GM19455 (cell line): ENCODE data around the gene PRDM5.

ENCODE experiments used
- ATAC-seq: cut with Tn5 transposase; IDR thresholded peaks from one replicate; pipeline ENCODE4 v1.9.1; 2021; ENCODE audit not compliant: unreplicated experiment

PRDM5 gene

GRCh38 chr4:120716346-120716745 is 206.2 kb downstream of the PRDM5 start:
- no peak for ATAC-seq

DNA sequence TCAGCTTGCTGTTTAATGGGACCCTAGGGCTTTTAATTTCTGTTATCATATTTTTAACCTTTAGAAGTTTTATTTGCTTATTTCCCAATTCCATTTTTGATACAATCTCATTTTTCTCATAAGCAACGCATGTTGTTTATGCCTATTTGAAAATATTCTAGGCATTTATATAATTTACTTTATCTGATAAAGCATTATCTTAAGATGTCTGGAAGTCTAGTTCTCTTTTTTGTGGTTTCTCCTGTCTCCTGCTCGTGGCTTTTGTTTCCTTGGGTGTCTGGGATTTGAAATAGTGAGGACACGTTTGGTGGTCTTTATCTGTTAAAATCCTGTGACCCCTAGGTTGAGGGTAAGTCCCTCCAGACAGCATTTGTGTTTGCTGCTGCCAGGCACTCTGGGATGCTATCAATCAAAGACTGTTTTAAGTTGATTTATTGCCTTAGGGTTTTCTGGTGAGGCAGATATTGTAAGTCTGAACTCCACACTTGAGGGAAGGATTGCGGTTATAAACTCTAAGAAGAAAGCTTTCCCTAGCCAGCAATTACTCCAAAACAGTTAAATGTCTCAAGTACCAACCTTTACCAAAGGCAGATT is 208.0 kb downstream of the PRDM5 start:
- ATAC-seq, result no peak

DNA sequence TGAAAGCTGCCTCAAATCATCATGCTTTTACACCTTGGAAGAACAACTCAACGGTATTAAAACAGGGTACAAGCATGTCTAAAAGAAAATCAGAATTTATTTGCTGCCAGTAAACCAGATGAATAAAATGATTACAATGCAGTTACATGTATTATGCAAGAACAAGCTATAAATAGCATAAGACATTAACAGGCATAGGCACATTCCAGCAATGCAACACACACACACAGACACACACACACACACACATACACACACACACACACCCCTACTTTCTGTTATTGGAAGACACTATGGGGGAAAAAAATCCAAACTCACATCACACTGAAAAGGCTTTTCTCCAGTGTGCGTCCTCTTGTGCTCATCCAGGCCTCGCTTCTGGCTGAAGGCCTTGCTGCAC is 212.5 kb downstream of the PRDM5 start:
- no peak for ATAC-seq

DNA sequence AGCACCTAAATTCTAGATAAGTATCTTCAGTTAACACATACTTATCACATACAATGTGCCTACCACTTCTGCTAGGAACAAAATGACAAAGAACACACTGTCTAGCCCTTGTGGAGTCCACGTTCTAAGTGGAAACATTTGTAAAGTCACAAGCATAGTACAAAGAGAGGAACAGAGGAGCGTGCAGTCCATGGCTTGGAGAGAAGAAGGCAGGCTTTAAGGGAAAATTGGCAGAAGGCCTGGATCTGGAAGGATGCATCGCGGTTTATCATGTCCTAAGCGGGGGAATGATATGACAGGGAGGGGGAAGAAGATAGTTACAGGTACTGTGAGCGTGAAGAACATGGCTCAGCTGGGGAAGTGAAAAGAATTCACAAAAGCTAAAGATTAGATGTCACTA is 218.0 kb downstream of the PRDM5 start:
- no peak for ATAC-seq

GRCh38 chr4:120703908-120704307 is 218.6 kb downstream of the PRDM5 start:
- ATAC-seq, result no peak

- ATAC-seq, result no peak
Measured at GRCh38 chr4:120699354-120699753, 223.2 kb downstream of the PRDM5 start.

GRCh38 chr4:120694973-120695372 is 227.6 kb downstream of the PRDM5 start:
- ATAC-seq, result no peak

DNA sequence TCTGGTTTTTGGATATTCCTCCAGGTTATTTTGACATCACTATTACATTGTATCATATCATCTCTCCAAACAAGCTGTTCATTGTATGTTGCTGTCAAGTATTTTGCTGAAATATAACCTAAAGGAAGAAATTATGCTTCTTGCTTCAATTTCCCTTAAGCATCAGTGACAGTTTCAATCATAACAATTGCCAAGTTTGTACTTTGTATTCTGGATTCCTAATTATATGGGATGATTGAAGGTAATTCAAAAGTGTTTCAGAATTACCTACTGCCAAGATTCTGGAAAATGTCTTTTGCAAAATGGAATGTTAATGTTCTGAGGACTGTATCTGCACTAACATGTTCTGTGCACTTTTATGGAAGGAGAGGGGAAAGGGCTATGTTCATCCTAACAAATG is 228.7 kb downstream of the PRDM5 start:
- no peak for ATAC-seq

DNA sequence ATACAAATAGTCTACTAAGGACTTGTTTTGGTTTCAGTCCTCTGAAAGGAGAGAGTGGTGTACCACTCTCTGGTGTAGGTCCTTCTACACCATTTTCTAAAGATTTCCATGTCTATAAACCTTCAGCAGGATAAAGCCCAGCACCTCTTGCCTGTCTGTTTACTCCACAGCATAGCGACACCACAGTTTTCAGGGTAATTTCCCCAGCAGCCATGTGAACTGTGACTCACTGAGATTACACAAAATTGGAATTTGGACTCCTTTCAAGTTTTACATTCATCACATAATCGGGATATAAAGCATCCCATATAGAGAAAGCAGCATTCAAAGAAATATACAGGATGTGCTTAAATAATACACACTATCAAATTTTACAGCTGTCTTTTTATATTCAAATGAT is 229.6 kb downstream of the PRDM5 start:
- ATAC-seq, result no peak

DNA sequence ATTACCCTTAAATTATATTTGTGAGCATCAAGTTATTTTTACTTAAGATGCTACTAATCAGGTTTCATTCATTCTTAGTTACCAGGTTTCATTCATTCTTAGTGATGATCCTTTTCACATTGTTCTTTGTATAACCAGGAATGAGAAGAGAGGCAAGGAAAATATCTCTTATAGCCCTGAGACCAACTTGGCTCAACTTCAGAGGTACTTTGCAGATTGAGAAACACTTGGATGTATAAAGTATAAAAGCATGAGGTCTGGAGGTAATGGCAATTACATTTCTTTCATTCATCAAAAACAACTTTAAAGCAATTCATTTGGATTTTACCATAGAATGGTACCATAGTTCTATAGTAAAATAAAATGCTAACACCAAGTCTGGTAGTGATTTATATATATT is 231.0 kb downstream of the PRDM5 start:
- ATAC-seq, result no peak

GRCh38 chr4:120691106-120691505 is 231.4 kb downstream of the PRDM5 start:
- no peak for ATAC-seq

GRCh38 chr4:120688791-120689190 is 233.7 kb downstream of the PRDM5 start:
- ATAC-seq, result no peak

- no peak for ATAC-seq
Measured at GRCh38 chr4:120685756-120686278, 236.7 kb downstream of the PRDM5 start.

- no peak for ATAC-seq
Measured at GRCh38 chr4:120683897-120684540, 238.5 kb downstream of the PRDM5 start.

- ATAC-seq, result no peak
Measured at GRCh38 chr4:120682981-120683380, 239.5 kb downstream of the PRDM5 start.

- no peak for ATAC-seq
Measured at GRCh38 chr4:120680647-120681228, 241.8 kb downstream of the PRDM5 start.

- no peak for ATAC-seq
Measured at GRCh38 chr4:120673696-120674095, 248.8 kb downstream of the PRDM5 start.

- no peak for ATAC-seq
Measured at GRCh38 chr4:120672558-120673147, 249.9 kb downstream of the PRDM5 start.

DNA sequence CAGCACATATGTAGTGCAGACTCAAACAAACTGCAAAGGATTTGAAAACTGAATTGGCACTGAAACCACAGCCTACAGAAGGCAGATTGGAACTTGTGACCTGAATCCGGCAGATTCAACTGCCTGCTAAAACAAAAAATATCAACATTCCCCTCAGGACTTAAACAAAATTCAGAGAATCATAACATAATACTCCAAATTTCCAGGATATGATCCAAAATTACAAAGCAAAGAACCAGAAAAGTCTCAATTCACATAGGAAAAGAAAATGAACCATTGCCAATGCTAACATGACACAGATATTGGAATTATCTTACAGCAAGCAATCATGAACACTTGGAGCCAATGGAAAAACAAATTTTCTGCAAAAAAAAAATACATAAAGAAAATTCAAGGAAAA is 250.4 kb downstream of the PRDM5 start:
- no peak for ATAC-seq

- no peak for ATAC-seq
Measured at GRCh38 chr4:120671538-120671937, 251.0 kb downstream of the PRDM5 start.

- ATAC-seq, result no peak
Measured at GRCh38 chr4:120667102-120667501, 255.4 kb downstream of the PRDM5 start.

- no peak for ATAC-seq
Measured at GRCh38 chr4:120664851-120665250, 257.7 kb downstream of the PRDM5 start.
